AG08396 (cell line): ENCODE results near the gene LGSN.
"Not testable (repeated sequence)": the region's sequence is repeated elsewhere in the genome, so short reads cannot be mapped to it uniquely, and the experiment has no call there.

Source experiments
- DNase-seq: peaks from one replicate; pipeline ENCODE4 v3.0.0; 2012; ENCODE audit warnings: low spot score, mixed read lengths

LGSN gene

GRCh38 chr6:63319939-63320338 lies at the start of gene LGSN:
LGSN (minus strand) TSS chr6:63319983; CDS start chr6:63319943, 40 bp downstream.
- DNase-seq, result no peak

- no peak for DNase-seq
Measured at GRCh38 chr6:63368347-63368746, 48.6 kb upstream of the LGSN start.

- not testable (repeated sequence) for DNase-seq
Measured at GRCh38 chr6:63362500-63363120, 42.8 kb upstream of the LGSN start.

GRCh38 chr6:63357384-63357783 lies 37.6 kb upstream of the LGSN start:
- DNase-seq, result not testable (repeated sequence)

- DNase-seq, result no peak
Measured at GRCh38 chr6:63355632-63356031, 35.8 kb upstream of the LGSN start.

GRCh38 chr6:63353286-63353630 lies 33.5 kb upstream of the LGSN start:
- no peak for DNase-seq

GRCh38 chr6:63352544-63353285 lies 32.9 kb upstream of the LGSN start:
- DNase-seq, result peak; percentile 21

- DNase-seq, result peak; percentile 8
Measured at GRCh38 chr6:63352069-63352543, 32.3 kb upstream of the LGSN start.

GRCh38 chr6:63349401-63349800 lies 29.6 kb upstream of the LGSN start:
- DNase-seq, result no peak

GRCh38 chr6:63348836-63349235 lies 29.1 kb upstream of the LGSN start:
- DNase-seq, result no peak

- peak; percentile 48 for DNase-seq
Measured at GRCh38 chr6:63347599-63347998, 27.8 kb upstream of the LGSN start.

GRCh38 chr6:63346217-63346835 lies 26.5 kb upstream of the LGSN start:
- no peak for DNase-seq

- no peak for DNase-seq
Measured at GRCh38 chr6:63340351-63340750, 20.6 kb upstream of the LGSN start.

GRCh38 chr6:63334652-63335051 lies 14.9 kb upstream of the LGSN start:
- not testable (repeated sequence) for DNase-seq

GRCh38 chr6:63333440-63333839 lies 13.7 kb upstream of the LGSN start:
- no peak for DNase-seq

- not testable (repeated sequence) for DNase-seq
Measured at GRCh38 chr6:63326630-63327029, 6.8 kb upstream of the LGSN start.

- no peak for DNase-seq
Measured at GRCh38 chr6:63322981-63323380, 3.2 kb upstream of the LGSN start.

GRCh38 chr6:63321821-63322220 lies 2.0 kb upstream of the LGSN start:
- DNase-seq, result no peak

GRCh38 chr6:63317641-63318040 lies 2.1 kb downstream of the LGSN start:
- DNase-seq, result no peak

- DNase-seq, result no peak
Measured at GRCh38 chr6:63316113-63316512, 3.7 kb downstream of the LGSN start.

- peak; percentile 9 for DNase-seq
Measured at GRCh38 chr6:63313111-63313510, 6.7 kb downstream of the LGSN start.

GRCh38 chr6:63307581-63308246 lies 12.1 kb downstream of the LGSN start:
- DNase-seq, result peak; percentile 42

GRCh38 chr6:63306420-63306819 lies 13.4 kb downstream of the LGSN start:
- DNase-seq, result no peak
